Skeletal muscle tissue (tissue), 4 donors: ENCODE data around the gene YIF1B. TPM values are rescaled to one million over a fixed set of nuclear protein-coding genes. Genes with fewer than 3 reads are reported as not detected.
A peak's percentile ranks its signal among the peaks of the same experiment; 100 is the strongest.
"Not testable (repeated sequence)": the region's sequence is repeated elsewhere in the genome, so short reads cannot be mapped to it uniquely, and the experiment has no call there.

Experiments used
- H3K27ac ChIP-seq: one replicate; pipeline ENCODE4 v1.7.0; 2013; ENCODE audit warnings: mild to moderate bottlenecking, low read depth, low read length, inconsistent platforms
- H3K27me3 ChIP-seq, 3 donors: one replicate each; pipeline ENCODE4 v1.7.0; 2013; ENCODE audit warnings: low read length in 3 of 3; ENCODE audit not compliant: control insufficient read depth in 3 of 3, insufficient read depth in 3 of 3
- H3K36me3 ChIP-seq, 3 donors: one replicate each; pipeline ENCODE4 v1.7.0; 2013; ENCODE audit warnings: low read length in 3 of 3; ENCODE audit not compliant: control insufficient read depth in 3 of 3, insufficient read depth in 3 of 3
- H3K4me1 ChIP-seq, 3 donors: one replicate each; pipeline ENCODE4 v1.7.0; 2013; ENCODE audit warnings: low read length in 3 of 3, mild to moderate bottlenecking in 3 of 3; ENCODE audit not compliant: control insufficient read depth in 3 of 3, insufficient read depth in 3 of 3
- H3K4me3 ChIP-seq, 3 donors: one replicate each; pipeline ENCODE4 v1.7.0; 2013; ENCODE audit warnings: low read length in 3 of 3
- H3K9ac ChIP-seq, 3 donors: one replicate each; pipeline ENCODE4 v1.7.0; 2013; ENCODE audit warnings: low read length in 3 of 3, mild to moderate bottlenecking in 3 of 3, moderate library complexity in 2 of 3, low read depth in 1 of 3
- H3K9me3 ChIP-seq, 3 donors: one replicate each; pipeline ENCODE4 v1.7.0; 2013; ENCODE audit warnings: low read length in 3 of 3; ENCODE audit not compliant: control insufficient read depth in 3 of 3
- total RNA-seq: library from RNA; depleted of rRNA; stranded (reverse); fragments of >200 nt; gene quantifications from one replicate; pipeline ENCODE4 v1.2.3, GENCODE V29; 2014
- donor health status: Osteomylitis.

Gene YIF1B
- total RNA-seq, 1 donor from 2014 or later: 18.3 TPM

DNA sequence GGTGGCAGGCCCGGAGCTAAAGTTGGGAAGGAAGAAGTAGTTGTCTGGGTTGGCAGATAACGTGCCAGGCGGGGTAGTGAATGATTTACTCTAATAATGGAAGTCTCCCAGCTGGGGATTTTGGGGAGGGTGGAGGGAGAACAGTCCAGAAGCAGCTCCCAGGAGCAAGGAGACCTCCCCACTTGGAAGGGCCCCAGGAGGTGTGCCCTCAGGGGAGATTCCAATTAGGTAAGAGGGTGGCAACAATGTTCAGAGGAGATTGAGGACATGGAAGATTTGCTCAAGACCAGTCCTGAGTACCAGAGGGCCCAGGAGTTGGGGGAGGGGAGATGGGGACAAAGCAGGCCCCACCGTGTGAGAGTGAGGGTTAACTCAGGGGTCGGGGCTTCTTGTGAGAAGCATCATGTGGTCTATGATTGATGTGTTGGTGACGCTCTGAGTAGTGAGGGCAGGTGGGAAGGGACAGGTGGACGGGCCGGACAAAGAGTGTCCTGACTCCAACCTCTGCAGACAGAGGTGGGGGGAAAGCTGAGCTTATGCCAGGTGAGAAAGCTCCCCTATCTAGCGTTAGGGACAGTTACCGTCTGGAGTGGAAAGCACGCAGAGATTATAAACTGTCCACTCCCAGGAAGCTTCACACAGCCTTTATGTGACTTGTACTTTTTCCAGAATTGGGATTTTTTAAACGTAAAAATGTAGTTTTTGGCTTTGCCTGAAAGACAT, 47.8 kb downstream of the YIF1B start:
- peaks cover 0 to 10% (median 10%) of the 10 kb centered on the region in 3 donors for H3K4me1 ChIP-seq
- H3K9me3 ChIP-seq: no peaks in the 10 kb centered on the region
- H3K27ac ChIP-seq: no peak overlapping the region
- no peak overlapping the region for H3K9ac ChIP-seq
- peaks cover 15 to 20% (median 19%) of the 10 kb centered on the region in 3 donors for H3K27me3 ChIP-seq
- H3K4me3 ChIP-seq: no peak overlapping the region
- H3K36me3 ChIP-seq: no peaks in the 10 kb centered on the region

- Histone ChIP-seq H3K4me3 (no peak overlapping the region), H3K4me1 (peaks cover 0 to 10% (median 10%) of the 10 kb centered on the region in 3 donors), H3K9me3 (no peaks in the 10 kb centered on the region), H3K36me3 (no peaks in the 10 kb centered on the region), H3K9ac (no peak overlapping the region), H3K27ac (no peak overlapping the region), H3K27me3 (peaks cover 15 to 22% (median 19%) of the 10 kb centered on the region in 3 donors)
Observed at GRCh38 chr19:38266981-38267597, 48.7 kb downstream of the YIF1B start.

- Histone ChIP-seq H3K27ac (no peak overlapping the region), H3K4me3 (no peak overlapping the region), H3K4me1 (peaks cover 0 to 10% (median 10%) of the 10 kb centered on the region in 3 donors), H3K27me3 (peaks cover 15 to 22% (median 19%) of the 10 kb centered on the region in 3 donors), H3K9me3 (no peaks in the 10 kb centered on the region), H3K9ac (no peak overlapping the region), H3K36me3 (no peaks in the 10 kb centered on the region)
Observed at GRCh38 chr19:38265921-38266429, 49.8 kb downstream of the YIF1B start.

DNA sequence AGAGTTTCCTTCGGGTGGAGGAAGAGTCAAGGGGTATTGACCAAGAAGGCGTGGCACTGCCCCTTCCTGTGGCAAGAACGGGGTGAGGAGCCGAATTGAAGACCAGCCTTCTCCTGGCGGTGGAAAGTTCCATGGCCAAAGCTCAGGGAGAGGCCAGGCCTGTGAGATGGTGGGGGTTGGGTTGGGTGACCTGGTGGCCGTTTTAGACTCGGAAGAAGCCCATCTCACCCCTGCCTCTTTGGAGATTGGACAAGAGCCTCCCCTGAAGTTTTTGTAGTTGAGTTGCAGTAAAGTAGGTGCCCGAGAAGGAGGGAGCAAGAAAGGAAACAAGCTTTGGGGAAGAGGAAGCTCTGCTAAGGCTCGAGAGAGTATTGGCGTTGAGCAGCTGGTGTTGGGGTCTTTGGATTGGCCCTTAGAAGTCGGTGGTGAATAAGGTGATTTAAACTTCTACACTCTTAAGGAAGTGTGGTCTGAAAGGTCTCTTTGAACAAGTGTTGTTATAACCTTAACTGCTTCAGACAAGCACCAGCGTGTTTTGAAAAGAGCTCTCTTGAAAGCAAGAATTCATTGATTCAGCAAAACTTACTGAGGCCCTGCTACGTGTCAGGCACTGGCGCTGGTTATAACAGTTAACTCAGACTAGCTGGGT, 50.4 kb downstream of the YIF1B start:
- Histone ChIP-seq H3K27ac (no peak overlapping the region), H3K36me3 (no peaks in the 10 kb centered on the region), H3K4me1 (peaks cover 0 to 10% (median 10%) of the 10 kb centered on the region in 3 donors), H3K4me3 (peak overlapping the region; percentile 22 to 43 (median 26)), H3K9me3 (no peaks in the 10 kb centered on the region), H3K27me3 (peaks cover 15 to 22% (median 19%) of the 10 kb centered on the region in 3 donors), H3K9ac (no peak overlapping the region)

- no peaks in the 10 kb centered on the region for H3K9me3 ChIP-seq
- peak within 1 kb of the TSS in 1 of 3 donors; percentile 40 for H3K9ac ChIP-seq
- no peaks in the 10 kb centered on the region for H3K36me3 ChIP-seq
- peaks cover 0 to 10% (median 10%) of the 10 kb centered on the region in 3 donors for H3K4me1 ChIP-seq
- H3K4me3 ChIP-seq: peak within 1 kb of the TSS; percentile 43 to 65 (median 58)
- no peak within 1 kb of the TSS for H3K27ac ChIP-seq
- peaks cover 15 to 22% (median 19%) of the 10 kb centered on the region in 3 donors for H3K27me3 ChIP-seq
Observed at GRCh38 chr19:38264486-38265212, 51.1 kb downstream of the YIF1B start, which contains the start of gene SPINT2. TSS of gene SPINT2 (plus strand) at chr19:38264573. CDS start at chr19:38264893, 320 bp downstream.

- peak overlapping the region; percentile 38 to 65 (median 58) for H3K4me3 ChIP-seq
- H3K27ac ChIP-seq: no peak overlapping the region
- H3K4me1 ChIP-seq: peaks cover 0 to 10% (median 10%) of the 10 kb centered on the region in 3 donors
- peaks cover 15 to 22% (median 19%) of the 10 kb centered on the region in 3 donors for H3K27me3 ChIP-seq
- H3K9ac ChIP-seq: peak overlapping the region in 1 of 3 donors; percentile 40
- no peaks in the 10 kb centered on the region for H3K36me3 ChIP-seq
- no peaks in the 10 kb centered on the region for H3K9me3 ChIP-seq
Observed at GRCh38 chr19:38263689-38264485, 51.9 kb downstream of the YIF1B start.

GRCh38 chr19:38262585-38263268, 53.0 kb downstream of the YIF1B start:
- Histone ChIP-seq H3K4me3 (no peak overlapping the region), H3K4me1 (peaks cover 0 to 10% (median 10%) of the 10 kb centered on the region in 3 donors), H3K9me3 (no peaks in the 10 kb centered on the region), H3K27ac (no peak overlapping the region), H3K36me3 (no peaks in the 10 kb centered on the region), H3K9ac (no peak overlapping the region), H3K27me3 (peaks cover 15 to 22% (median 19%) of the 10 kb centered on the region in 3 donors)

DNA sequence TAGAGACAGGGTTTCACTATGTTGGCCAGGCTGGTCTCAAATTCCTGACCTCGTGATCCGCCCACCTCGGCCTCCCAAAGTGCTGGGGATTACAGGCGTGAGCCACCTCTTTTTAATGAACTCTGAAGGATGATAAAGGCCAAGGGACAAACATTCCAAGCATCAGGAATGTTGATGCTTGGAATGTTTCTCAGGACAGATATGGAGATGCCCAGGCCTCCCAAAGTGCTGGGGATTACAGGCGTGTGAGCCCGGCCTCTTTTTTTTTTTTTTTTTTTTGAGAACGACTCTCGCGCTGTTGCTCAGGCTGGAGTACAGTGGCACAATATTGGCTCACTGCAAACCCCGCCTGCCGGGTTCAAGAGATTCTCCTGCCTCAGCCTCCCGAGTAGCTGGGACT, 53.8 kb downstream of the YIF1B start:
- Histone ChIP-seq H3K27me3 (peaks cover 15 to 22% (median 22%) of the 10 kb centered on the region in 3 donors), H3K4me1 (peaks cover 0 to 10% (median 10%) of the 10 kb centered on the region in 3 donors)
- H3K9ac ChIP-seq, H3K9me3 ChIP-seq, H3K4me3 ChIP-seq, H3K27ac ChIP-seq, H3K36me3 ChIP-seq: not testable (repeated sequence)
